Right lobe of liver (tissue), 4 donors: Measurements from ENCODE around the gene PCDHGB4.

Experiments
- POLR2A ChIP-seq: fragments of 450-650 bp; IDR thresholded peaks from one replicate; pipeline ENCODE4 v1.6.1; 2017; ENCODE audit warnings: antibody characterized with exemption, mild to moderate bottlenecking
- TF ChIP-seq, protein P1 (sequence below), 4 donors: fragments of 200-600 bp in 3 of 4; fragments of 450-650 bp in 1 of 4; IDR thresholded peaks; one replicate each; pipeline versions ENCODE4 v1.5.1 to v1.8.0; 2016 to 2022; ENCODE audit warnings: antibody characterized with exemption in 4 of 4, mild to moderate bottlenecking in 2 of 4
- donor health status: DM: no; HTN: no; CAD: no.
- donor health status: DM: no; HTN: no; CAD: no.
- donor health status: DM: no; HTN: yes; CAD: no.

DNA sequence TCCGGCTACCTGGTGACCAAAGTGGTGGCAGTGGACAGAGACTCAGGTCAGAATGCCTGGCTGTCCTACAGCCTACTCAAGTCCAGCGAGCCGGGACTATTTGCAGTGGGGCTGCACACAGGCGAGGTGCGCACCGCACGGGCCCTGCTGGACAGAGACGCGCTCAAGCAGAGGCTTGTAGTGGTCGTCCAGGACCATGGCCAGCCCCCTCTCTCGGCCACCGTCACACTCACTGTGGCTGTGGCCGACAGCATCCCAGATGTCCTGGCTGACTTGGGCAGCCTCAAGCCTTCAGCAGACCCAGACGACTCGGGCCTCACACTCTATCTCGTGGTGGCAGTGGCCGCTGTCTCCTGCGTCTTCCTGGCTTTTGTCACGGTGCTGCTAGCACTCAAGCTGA is 30.5 kb upstream of the PCDHGB4 start:
- TF ChIP-seq POLR2A = no peak
- TF ChIP-seq, protein P1, sequence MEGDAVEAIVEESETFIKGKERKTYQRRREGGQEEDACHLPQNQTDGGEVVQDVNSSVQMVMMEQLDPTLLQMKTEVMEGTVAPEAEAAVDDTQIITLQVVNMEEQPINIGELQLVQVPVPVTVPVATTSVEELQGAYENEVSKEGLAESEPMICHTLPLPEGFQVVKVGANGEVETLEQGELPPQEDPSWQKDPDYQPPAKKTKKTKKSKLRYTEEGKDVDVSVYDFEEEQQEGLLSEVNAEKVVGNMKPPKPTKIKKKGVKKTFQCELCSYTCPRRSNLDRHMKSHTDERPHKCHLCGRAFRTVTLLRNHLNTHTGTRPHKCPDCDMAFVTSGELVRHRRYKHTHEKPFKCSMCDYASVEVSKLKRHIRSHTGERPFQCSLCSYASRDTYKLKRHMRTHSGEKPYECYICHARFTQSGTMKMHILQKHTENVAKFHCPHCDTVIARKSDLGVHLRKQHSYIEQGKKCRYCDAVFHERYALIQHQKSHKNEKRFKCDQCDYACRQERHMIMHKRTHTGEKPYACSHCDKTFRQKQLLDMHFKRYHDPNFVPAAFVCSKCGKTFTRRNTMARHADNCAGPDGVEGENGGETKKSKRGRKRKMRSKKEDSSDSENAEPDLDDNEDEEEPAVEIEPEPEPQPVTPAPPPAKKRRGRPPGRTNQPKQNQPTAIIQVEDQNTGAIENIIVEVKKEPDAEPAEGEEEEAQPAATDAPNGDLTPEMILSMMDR (IDR thresholded peaks at IDR 0.05) = no peak
